Motor neuron (in vitro differentiated cells): ENCODE results near the gene MLLT3. TPM values are rescaled to one million over a fixed set of nuclear protein-coding genes. Genes with fewer than 3 reads are reported as not detected.

Experiments used
- ATAC-seq, 8 experiments: fragments of 200-7000 bp; cut with Tn5 transposase; replicated peaks in 6 of 8; 2 replicates each; pipeline ENCODE4 v1.8.0; 2021; ENCODE audit warnings: mild to moderate bottlenecking in 8 of 8, moderate library complexity in 8 of 8
- H3K27ac ChIP-seq, 2 donors: fragments of 250-450 bp; sonication (Bioruptor Pico); 2 replicates each; pipeline ENCODE4 v1.9.0; 2021; ENCODE audit warnings: antibody characterized with exemption in 2 of 2, mild to moderate bottlenecking in 2 of 2, moderate library complexity in 1 of 2
- H3K4me1 ChIP-seq, 2 donors: fragments of 250-450 bp; sonication (Bioruptor Pico); replicated peaks in 1 of 2; 2 replicates each; pipeline ENCODE4 v1.6.1; 2021; ENCODE audit warnings: antibody characterized with exemption in 2 of 2, mild to moderate bottlenecking in 2 of 2, moderate library complexity in 1 of 2
- H3K4me3 ChIP-seq, 5 donors: fragments of 250-450 bp; sonication (Bioruptor Pico); 2 replicates each; pipeline ENCODE4 v1.9.0; 2021; ENCODE audit warnings: antibody characterized with exemption in 5 of 5, mild to moderate bottlenecking in 5 of 5, moderate library complexity in 4 of 5
- WGBS, 10 experiments: fragments of 450-650 bp; shearing (Covaris generic); methylation state at CpG; one replicate each; pipeline ENCODE4 v1.0.0; 2022; 5-methylcytosine and 5-hydroxymethylcytosine counted together
- in situ Hi-C, 9 experiments: fragments of 400-800 bp; cut with MboI; loops; one replicate each; pipeline ENCODE4 v1.15.0; 2021; ENCODE audit warnings: low sequenced_read_pairs in 9 of 9, low pct_unique_long_range_greater_than_20kb in 2 of 9; ENCODE audit not compliant: unreplicated experiment in 9 of 9
- total RNA-seq, 8 experiments: library from RNA; unstranded; fragments of 300-600 nt; gene quantifications; 2 replicates each; pipeline versions ENCODE4 v1.2.3 to v1.2.4, GENCODE V29; 2022

The MLLT3 gene
- total RNA-seq, 8 experiments from 2014 or later = 10.8 to 63.2 (median 31.6) TPM

DNA sequence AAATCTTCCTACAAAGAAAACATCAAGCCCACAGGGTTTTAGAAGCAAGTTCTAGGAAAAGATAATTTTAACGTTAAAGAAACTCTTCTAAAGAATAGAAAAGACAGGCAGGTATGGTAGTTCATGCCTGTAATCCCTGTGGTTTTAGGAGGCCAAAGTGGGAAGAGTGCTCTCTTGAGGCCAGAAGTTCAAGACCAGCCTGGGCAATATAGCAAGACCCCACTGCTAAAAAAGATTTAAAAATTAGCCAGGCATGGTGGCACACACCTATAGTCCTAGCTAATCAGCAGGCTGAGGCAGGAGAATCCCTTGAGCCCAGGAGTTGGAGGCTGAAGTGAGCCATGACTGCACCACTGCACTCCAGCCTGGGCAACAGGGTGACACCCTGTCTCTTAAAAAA, 193.3 kb downstream of the MLLT3 start:
- in situ Hi-C loops = no loop called here
- Histone ChIP-seq H3K27ac (no peak overlapping the region), H3K4me1 (no peaks in the 10 kb centered on the region), H3K4me3 (no peak overlapping the region)
- WGBS, 10 experiments = 75 to 100% (median 100%) methylated on average over 1 of the region's 1 CpG; no CpG with 5 or more reads in 1 of the 10 experiments
- ATAC-seq = no peak

DNA sequence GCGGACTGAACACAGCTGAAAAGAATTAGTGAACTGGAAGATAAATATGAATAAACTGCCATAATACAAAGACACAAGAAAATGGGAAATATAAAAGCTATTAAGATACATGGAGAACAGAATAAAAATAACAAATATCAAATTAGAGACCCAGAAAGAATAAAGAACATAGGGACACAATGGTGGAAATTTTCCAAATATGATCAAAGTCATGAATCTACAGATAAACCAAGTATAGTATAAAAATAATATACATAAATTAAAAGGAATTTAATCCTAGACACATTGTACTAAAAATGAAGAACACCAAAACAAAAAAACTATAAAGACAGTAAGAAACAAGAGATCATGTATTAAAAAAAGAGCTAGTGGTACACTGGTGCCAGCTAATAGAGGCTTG, 194.9 kb downstream of the MLLT3 start:
- 83 to 100% (median 96%) methylated on average over 1 of the region's 1 CpG; no CpG with 5 or more reads in 1 of the 10 experiments for WGBS, 10 experiments
- Histone ChIP-seq H3K4me3 (no peak overlapping the region), H3K27ac (no peak overlapping the region), H3K4me1 (no peaks in the 10 kb centered on the region)
- ATAC-seq = no peak
- in situ Hi-C loops = no loop called here

DNA sequence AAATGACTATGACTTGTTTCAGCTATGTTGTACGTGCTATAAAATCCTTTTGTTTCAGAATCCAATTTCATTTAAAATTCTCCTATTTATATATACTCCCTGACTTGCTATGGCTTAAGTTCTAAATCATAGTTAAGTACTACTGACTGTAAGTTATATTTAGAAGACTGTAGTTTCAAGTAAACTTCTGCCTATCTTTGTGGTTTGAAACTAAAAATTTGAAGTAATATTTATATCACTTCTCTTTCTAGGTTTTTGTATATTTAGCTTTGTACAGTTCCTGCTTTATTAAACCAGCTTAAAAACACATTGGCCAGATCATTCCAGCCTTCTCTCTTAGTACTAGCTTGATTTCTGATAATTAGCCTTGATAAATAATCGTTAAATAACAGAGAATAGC, 196.3 kb downstream of the MLLT3 start:
- Histone ChIP-seq H3K4me3 (no peak overlapping the region), H3K4me1 (no peaks in the 10 kb centered on the region), H3K27ac (no peak overlapping the region)
- in situ Hi-C loops = no loop called here
- 47 to 100% (median 95%) methylated on average over 1 to 2 of the region's 2 CpGs for WGBS, 10 experiments
- no peak for ATAC-seq

DNA sequence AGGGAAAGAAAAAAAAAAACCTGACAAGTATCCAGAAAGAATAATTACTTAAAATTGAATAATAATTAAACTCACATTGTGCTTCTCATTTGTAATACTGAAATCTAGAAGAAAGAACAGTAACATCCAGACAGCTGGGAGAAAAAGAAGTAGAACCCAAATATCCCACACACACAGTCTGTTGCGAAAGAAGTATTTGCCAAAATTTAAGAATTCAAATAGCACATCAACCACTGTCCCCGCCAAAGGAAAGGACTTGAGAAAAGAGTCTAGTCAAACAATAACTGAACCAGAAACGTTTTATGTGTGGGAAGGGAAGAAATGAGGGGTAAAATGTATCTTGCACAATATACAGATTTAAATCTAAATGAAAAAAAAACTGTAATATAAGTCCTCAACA, 202.8 kb downstream of the MLLT3 start:
- WGBS, 10 experiments = 29 to 77% (median 51%) methylated on average over 2 to 3 of the region's 3 CpGs

DNA sequence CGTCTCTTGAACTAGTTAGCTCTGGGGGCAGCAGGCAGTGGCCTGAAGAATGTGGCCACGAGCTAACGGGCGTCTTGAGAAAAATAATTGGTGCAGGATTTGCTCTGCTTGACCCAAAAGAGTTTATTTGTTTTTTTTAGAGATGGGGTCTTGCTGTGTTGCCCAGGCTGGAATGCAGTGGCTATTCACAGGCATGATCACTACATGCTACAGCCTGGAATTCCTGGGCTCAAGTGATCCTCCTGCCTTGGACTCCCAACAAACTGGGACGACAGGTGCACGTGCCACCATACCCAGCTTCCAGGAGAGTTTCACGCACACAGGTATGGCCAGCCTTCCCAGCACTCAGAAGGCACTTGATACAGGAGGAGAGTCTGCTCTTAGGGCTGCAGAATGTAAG, 203.8 kb downstream of the MLLT3 start:
- Histone ChIP-seq H3K27ac (no peak overlapping the region), H3K4me1 (peaks cover 0 to 3% of the 10 kb centered on the region in 2 donors), H3K4me3 (no peak overlapping the region)
- no peak for ATAC-seq
- in situ Hi-C loops = no loop called here
- 75 to 100% (median 93%) methylated on average over 2 to 7 of the region's 7 CpGs; no CpG with 5 or more reads in 2 of the 10 experiments for WGBS, 10 experiments

More for the DNA sequence above, 202.8 kb downstream of the MLLT3 start:
- no peak for ATAC-seq
- H3K27ac ChIP-seq = no peak overlapping the region
- H3K4me1 ChIP-seq = peaks cover 0 to 3% of the 10 kb centered on the region in 2 donors
- no peak overlapping the region for H3K4me3 ChIP-seq
- in situ Hi-C loops = no loop called here

DNA sequence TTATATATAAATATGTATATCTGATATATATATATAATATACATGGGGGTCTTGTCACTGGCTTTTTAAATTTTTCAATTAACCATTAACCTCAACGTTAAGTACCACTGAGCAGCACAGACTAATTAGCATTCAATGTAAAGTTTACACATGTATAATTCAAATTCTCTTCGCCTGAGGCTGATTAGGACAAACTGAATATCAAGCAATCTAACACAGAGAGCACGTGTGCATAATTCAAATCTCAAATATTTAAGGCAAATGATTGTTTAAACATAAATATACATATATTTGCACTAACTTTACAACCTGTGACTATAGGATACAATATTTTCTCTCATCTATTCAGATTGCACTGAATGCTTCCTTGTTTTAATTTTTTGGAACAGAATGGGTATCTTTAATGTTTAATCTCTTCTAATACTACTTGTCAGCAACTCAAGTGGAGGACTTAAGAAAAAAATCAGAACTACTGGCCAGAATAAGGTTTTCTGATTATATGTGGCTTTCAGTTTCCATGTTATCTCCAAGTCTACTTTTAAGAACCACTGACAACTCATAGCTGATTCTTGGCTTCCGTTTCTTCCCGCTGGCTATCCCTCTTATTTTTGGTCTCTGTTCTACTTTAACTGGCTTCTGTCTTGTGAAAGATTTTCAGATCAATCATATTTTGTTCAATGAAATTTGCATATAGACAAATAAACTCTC, 204.8 kb downstream of the MLLT3 start:
- peak in 1 of 8 experiments; percentile 95 for ATAC-seq
- in situ Hi-C loops = no loop called here

DNA sequence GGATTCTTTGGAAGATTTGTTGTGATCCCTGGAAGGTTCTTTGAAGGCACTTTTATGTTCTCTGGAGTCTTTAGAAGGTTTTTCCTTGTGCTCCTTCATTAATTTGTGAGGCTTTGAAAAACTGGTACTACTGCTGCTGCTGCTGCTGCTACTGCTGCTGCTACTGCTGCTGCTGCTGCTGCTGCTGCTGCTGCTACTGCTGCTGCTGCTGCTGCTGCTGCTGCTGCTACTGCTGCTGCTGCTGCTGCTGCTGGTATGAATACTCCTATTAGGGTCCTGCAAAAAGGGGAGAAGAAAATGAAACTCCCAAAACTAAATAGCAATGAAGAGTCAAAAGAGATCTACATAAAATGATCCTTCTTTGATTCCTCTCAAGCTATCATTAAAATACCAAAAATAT, 208.1 kb downstream of the MLLT3 start:
- Histone ChIP-seq H3K27ac (no peak overlapping the region), H3K4me1 (peaks cover 0 to 3% of the 10 kb centered on the region in 2 donors), H3K4me3 (no peak overlapping the region)
- in situ Hi-C loops = no loop called here
- ATAC-seq = no peak

More for the DNA sequence above, 204.8 kb downstream of the MLLT3 start:
- H3K4me1 ChIP-seq = peaks cover 0 to 3% of the 10 kb centered on the region in 2 donors
- 7 to 90% (median 64%) methylated on average over 2 to 5 of the region's 5 CpGs for WGBS, 10 experiments
- H3K4me3 ChIP-seq = no peak overlapping the region
- no peak overlapping the region for H3K27ac ChIP-seq

DNA sequence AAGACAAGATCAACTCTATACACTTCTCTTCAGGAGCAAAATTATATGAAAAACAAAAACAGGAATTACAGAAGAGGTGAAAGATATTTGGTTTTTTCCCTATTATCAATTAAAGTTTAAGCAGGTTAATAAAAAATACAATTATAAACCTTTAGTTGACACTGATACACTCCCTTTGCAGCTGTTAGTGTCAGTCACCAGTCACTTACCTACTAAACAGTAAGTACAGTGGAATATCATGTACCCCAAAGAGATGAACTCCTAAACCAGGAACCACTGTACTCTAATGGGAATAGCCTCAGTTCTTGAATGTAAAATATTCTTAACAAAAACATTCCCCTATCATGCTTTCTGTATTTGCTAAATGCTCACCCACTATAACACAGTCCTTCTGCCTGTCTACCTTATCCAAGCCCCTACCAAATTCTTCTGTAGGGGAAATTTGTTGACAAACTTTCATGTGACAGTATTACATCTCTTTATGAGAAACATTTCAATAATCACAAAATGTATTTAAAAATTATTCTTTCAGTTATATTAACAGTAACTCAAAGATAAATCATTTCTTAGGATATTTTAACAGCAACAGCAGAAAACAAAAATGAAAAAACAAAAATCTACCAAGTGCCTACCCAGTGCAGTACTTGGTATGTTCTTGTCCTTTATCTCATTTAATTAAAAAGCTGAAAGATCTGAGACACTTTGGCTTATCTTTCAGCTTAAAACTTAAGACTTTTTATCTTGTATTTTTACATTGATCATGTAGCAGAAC, 212.8 kb downstream of the MLLT3 start:
- Histone ChIP-seq H3K4me1 (peaks cover 11 to 17% of the 10 kb centered on the region in 2 donors), H3K27ac (no peak overlapping the region), H3K4me3 (no peak overlapping the region)
- in situ Hi-C loops = no loop called here
- ATAC-seq = no peak

DNA sequence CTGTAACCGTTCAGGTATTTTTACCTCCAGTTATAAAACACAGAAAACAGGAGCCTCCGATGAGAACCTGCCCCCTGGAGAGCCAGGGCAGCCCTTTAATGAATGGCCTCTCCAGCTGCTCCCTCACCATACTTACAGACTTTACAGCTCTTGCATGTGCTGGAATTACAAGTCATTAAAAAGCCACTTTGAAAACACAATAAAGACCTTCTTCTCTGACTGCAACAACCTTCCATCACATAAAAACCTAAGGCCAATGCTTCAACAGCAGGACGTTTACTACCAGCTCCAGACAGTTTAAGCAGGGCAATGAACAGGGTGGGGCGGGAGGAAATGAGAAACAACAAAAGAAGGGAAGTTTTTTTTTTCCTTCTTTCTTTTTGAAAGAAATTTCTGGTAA, 213.8 kb downstream of the MLLT3 start:
- WGBS, 10 experiments = 4 to 84% (median 18%) methylated on average over 1 to 4 of the region's 4 CpGs
- ATAC-seq = peak in 5 of 8 experiments; percentile 50 to 80 (median 55)
- in situ Hi-C loops = no loop called here

DNA sequence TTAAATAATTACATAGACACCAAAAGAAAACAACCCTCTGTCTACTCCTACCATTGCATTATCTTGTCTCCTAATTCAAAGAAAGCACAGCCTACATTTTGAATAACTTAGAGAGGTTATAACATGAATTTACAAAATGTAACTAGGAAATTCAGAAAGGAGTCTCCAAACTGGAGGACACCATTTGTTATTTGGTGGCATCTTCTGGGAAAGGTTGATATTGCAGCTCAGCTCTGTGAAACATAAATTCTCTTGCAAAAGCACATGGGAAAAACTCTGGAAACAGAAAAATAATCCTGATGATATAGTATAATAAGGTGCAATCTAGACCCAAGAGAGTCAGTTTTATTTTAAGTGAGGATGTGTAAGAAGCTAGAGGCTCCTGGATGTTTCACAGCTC, 215.3 kb downstream of the MLLT3 start:
- H3K27ac ChIP-seq = no peak overlapping the region
- no peak for ATAC-seq
- in situ Hi-C loops = no loop called here
- H3K4me3 ChIP-seq = no peak overlapping the region
- peaks cover 11 to 17% of the 10 kb centered on the region in 2 donors for H3K4me1 ChIP-seq

More for the DNA sequence above, 213.8 kb downstream of the MLLT3 start:
- H3K27ac ChIP-seq = no peak overlapping the region
- H3K4me3 ChIP-seq = no peak overlapping the region
- peaks cover 11 to 17% of the 10 kb centered on the region in 2 donors for H3K4me1 ChIP-seq

DNA sequence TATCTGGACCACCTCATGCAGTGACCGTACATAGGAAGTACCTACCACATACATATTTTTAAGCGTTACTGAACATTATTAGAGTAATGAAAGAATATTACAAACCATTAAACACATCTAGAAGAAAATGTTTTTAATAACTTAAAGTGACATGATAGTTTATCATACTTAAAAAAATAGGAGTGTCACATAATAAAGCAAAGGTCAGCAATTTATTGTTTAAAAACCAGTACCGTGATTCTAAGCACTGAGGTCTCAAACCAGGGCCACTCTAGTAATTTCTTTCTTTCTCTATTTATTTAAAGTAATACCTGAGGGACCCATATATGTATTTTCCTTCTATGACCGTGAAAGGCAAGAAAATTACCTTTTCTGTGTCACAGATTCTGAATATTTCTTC, 216.0 kb downstream of the MLLT3 start:
- H3K4me3 ChIP-seq = no peak overlapping the region
- in situ Hi-C loops = no loop called here
- no peak overlapping the region for H3K27ac ChIP-seq
- H3K4me1 ChIP-seq = peaks cover 11 to 17% of the 10 kb centered on the region in 2 donors
- WGBS, 10 experiments = 86 to 100% (median 93%) methylated on average over 1 to 4 of the region's 4 CpGs
- ATAC-seq = no peak

DNA sequence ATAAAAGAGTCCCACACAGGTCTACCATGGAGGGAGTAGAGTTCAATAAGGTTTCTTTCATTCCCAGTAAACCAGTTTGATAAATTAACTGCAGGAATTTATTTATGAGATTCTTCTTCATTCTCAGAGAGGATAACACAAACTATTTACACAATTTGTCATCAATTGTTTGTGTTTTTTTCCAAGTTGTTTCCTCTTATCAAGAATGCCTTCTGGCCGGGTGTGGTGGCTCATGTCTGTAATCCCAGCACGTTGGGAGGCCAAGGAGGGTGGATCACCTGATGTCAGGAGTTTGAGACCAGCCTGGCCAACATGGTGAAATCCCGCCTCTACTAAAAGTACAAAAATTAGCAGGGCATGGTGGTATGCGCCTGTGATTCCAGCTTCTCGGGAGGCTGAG, 216.7 kb downstream of the MLLT3 start:
- in situ Hi-C loops = no loop called here
- ATAC-seq = no peak
- Histone ChIP-seq H3K4me3 (no peak overlapping the region), H3K4me1 (peaks cover 11 to 17% of the 10 kb centered on the region in 2 donors), H3K27ac (no peak overlapping the region)
- 75 to 100% (median 98%) methylated on average over 1 to 5 of the region's 5 CpGs; no CpG with 5 or more reads in 2 of the 10 experiments for WGBS, 10 experiments

DNA sequence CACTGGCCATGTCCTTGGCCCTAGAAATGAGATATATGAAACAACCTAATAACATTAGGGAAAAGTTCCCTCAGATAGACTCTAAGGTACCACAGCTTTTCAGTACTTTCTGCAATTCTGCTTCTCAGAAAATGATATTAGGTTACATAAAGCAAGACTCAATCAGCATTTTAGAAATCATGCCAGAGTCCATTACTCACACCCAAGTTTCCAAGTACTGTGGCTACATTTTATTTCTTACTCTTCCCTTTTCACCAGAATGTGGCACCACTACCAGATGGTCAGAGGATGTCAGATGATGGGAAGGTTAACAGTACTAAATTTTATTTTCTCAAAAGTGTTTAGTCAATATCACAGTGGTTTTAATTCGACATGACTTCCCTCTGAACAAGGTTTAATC, 217.2 kb downstream of the MLLT3 start:
- peaks cover 11 to 17% of the 10 kb centered on the region in 2 donors for H3K4me1 ChIP-seq
- WGBS, 10 experiments = 71 to 100% (median 100%) methylated on average over 1 of the region's 1 CpG; no CpG with 5 or more reads in 3 of the 10 experiments
- in situ Hi-C loops = no loop called here
- peak in 2 of 8 experiments; percentile 52 to 71 for ATAC-seq
- no peak overlapping the region for H3K4me3 ChIP-seq
- H3K27ac ChIP-seq = no peak overlapping the region
